MCF 10A (cell line): ENCODE data around the gene FGF14. TPM values are rescaled to one million over a fixed set of nuclear protein-coding genes. Genes with fewer than 3 reads are reported as not detected.

ENCODE experiments used
- BruUV-seq: library from RNA; stranded (reverse); fragments of 400-500 nt; replicated peaks from 2 replicates; lab custom pipeline; 2021; lab: Mats Ljungman, UMichigan
- CTCF ChIA-PET: fragments of 300-600 bp; sonication (Branson Sonifier 250); formaldehyde crosslinking; extraction: SDS; loops from one replicate; lab custom pipeline; 2021; ENCODE audit warnings: antibody characterized with exemption, inconsistent platforms; lab: Yijun Ruan, JAX
- POLR2A ChIA-PET: fragments of 300-600, 350-650 bp; sonication (Branson Sonifier 250); formaldehyde crosslinking; extraction: SDS; loops from one replicate; lab custom pipeline; 2020; ENCODE audit warnings: antibody characterized with exemption, inconsistent platforms; lab: Yijun Ruan, JAX
- DNase-seq: peaks from one replicate; pipeline ENCODE4 v3.0.0-alpha.2; 2018; ENCODE audit not compliant: unreplicated experiment
- H3K27ac Mint-ChIP-seq: one replicate; pipeline ENCODE4 v1.8.0; 2022; ENCODE audit warnings: mild to moderate bottlenecking, low read depth, mixed read lengths; ENCODE audit not compliant: unreplicated experiment
- H3K27me3 Mint-ChIP-seq: one replicate; pipeline ENCODE4 v1.8.0; 2022; ENCODE audit warnings: mixed read lengths; ENCODE audit not compliant: insufficient read depth, unreplicated experiment
- H3K36me3 Mint-ChIP-seq: one replicate; pipeline ENCODE4 v1.8.0; 2022; ENCODE audit warnings: mild to moderate bottlenecking, moderate library complexity, mixed read lengths; ENCODE audit not compliant: insufficient read depth, unreplicated experiment
- H3K4me1 Mint-ChIP-seq: one replicate; pipeline ENCODE4 v1.8.0; 2022; ENCODE audit warnings: mixed read lengths; ENCODE audit not compliant: insufficient read depth, unreplicated experiment
- H3K4me3 Mint-ChIP-seq: one replicate; pipeline ENCODE4 v1.8.0; 2022; ENCODE audit warnings: mild to moderate bottlenecking, moderate library complexity, mixed read lengths; ENCODE audit not compliant: unreplicated experiment
- H3K9me3 Mint-ChIP-seq: one replicate; pipeline ENCODE4 v1.8.0; 2022; ENCODE audit warnings: mixed read lengths; ENCODE audit not compliant: unreplicated experiment
- CTCF ChIP-seq: fragments of 200-600 bp; IDR thresholded peaks from one replicate; pipeline ENCODE4 v1.8.0; 2022; ENCODE audit warnings: antibody characterized with exemption, mild to moderate bottlenecking; ENCODE audit not compliant: unreplicated experiment
- intact Hi-C: fragments of 100-400 bp; cut with micrococcal nuclease; formaldehyde crosslinking; loops from 2 replicates; pipeline ENCODE4 v1.14.1; 2022
- total RNA-seq: library from RNA; stranded (reverse); gene quantifications from 2 replicates; pipeline ENCODE4 v1.2.3, GENCODE V29; 2022

The FGF14 gene
- total RNA-seq, 1 experiment from 2014 or later: not detected

- BruUV-seq: no TSS peak
- ChIA-PET POLR2A (no interaction called here), CTCF (no interaction called here)
- TF ChIP-seq CTCF: no peak
- intact Hi-C loops: no loop called here
- H3K36me3 Mint-ChIP-seq: no peaks in the 10 kb centered on the region
- no peaks in the 10 kb centered on the region for H3K4me1 Mint-ChIP-seq
- H3K27ac Mint-ChIP-seq: no peak overlapping the region
- DNase-seq: peak; percentile 75
- H3K9me3 Mint-ChIP-seq: no peaks in the 10 kb centered on the region
- no peak overlapping the region for H3K4me3 Mint-ChIP-seq
- peaks cover 91% of the 10 kb centered on the region for H3K27me3 Mint-ChIP-seq
Measured at GRCh38 chr13:101875717-101876393, 526.0 kb downstream of the FGF14 start.

GRCh38 chr13:101875091-101875490, 526.8 kb downstream of the FGF14 start:
- intact Hi-C loops: no loop called here
- TF ChIP-seq CTCF: no peak

DNA sequence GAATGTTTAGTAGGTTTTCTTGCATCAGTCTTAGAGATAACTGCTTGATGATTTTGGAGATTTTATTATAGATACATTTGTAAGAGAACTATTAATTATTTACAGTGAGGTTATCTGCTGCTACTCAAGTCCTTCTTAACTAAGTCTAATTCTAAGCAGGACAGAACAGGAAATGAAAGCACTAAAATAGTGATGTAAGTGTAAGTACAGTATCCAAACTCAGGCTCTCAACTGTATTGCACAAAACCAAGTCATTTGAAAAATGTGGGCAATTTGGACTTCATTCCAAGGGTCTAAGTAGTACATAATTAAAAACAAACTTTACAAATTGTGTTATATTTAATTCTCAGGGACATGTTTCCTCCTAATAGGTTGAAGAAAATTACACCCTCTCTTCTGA, 532.3 kb downstream of the FGF14 start:
- Mint-ChIP-seq H3K36me3 (no peaks in the 10 kb centered on the region), H3K4me1 (no peaks in the 10 kb centered on the region), H3K9me3 (no peaks in the 10 kb centered on the region), H3K27ac (no peak overlapping the region), H3K4me3 (no peak overlapping the region), H3K27me3 (peaks cover 84% of the 10 kb centered on the region)
- intact Hi-C loops: no loop called here
- no peak for DNase-seq
- TF ChIP-seq CTCF: no peak
- no TSS peak for BruUV-seq
- ChIA-PET POLR2A (no interaction called here), CTCF (no interaction called here)

More at GRCh38 chr13:101875091-101875490, 526.8 kb downstream of the FGF14 start:
- no peaks in the 10 kb centered on the region for H3K4me1 Mint-ChIP-seq
- ChIA-PET POLR2A (no interaction called here), CTCF (interaction anchor here (0.6 kb wide), 2 partner anchors 21 to 731 kb away, joined by 3 to 4 read pairs; no protein-coding TSS in a partner anchor)
- no peak overlapping the region for H3K27ac Mint-ChIP-seq
- H3K9me3 Mint-ChIP-seq: no peaks in the 10 kb centered on the region
- no TSS peak for BruUV-seq
- no peak for DNase-seq
- no peaks in the 10 kb centered on the region for H3K36me3 Mint-ChIP-seq
- H3K4me3 Mint-ChIP-seq: no peak overlapping the region
- H3K27me3 Mint-ChIP-seq: peaks cover 83% of the 10 kb centered on the region

- intact Hi-C loops: no loop called here
- ChIA-PET CTCF (interaction anchor here (0.7 kb wide), 1 partner anchor 62 kb away, joined by 3 read pairs; no protein-coding TSS in a partner anchor), POLR2A (no interaction called here)
- DNase-seq: no peak
- H3K27me3 Mint-ChIP-seq: peaks cover 84% of the 10 kb centered on the region
- no peak overlapping the region for H3K4me3 Mint-ChIP-seq
- no peaks in the 10 kb centered on the region for H3K9me3 Mint-ChIP-seq
- no TSS peak for BruUV-seq
- no peaks in the 10 kb centered on the region for H3K4me1 Mint-ChIP-seq
- no peak for TF ChIP-seq CTCF
- H3K27ac Mint-ChIP-seq: no peak overlapping the region
- no peaks in the 10 kb centered on the region for H3K36me3 Mint-ChIP-seq
Measured at GRCh38 chr13:101868585-101869469, 533.0 kb downstream of the FGF14 start.
